H9 (cell line): ENCODE results near the gene PLEKHM1. TPM values are rescaled to one million over a fixed set of nuclear protein-coding genes. Genes with fewer than 3 reads are reported as not detected.
"Not testable (repeated sequence)": the region's sequence is repeated elsewhere in the genome, so short reads cannot be mapped to it uniquely, and the experiment has no call there.

ENCODE experiments used
- DNase-seq: peaks from one replicate; pipeline ENCODE4 v3.0.0-alpha.2; 2017
- H2AFZ ChIP-seq: one replicate; pipeline ENCODE4 v1.6.1; 2013; ENCODE audit warnings: mild to moderate bottlenecking, low read length, control low read depth, moderate library complexity
- H2AK5ac ChIP-seq: 2 replicates; pipeline ENCODE4 v1.6.1; 2013; ENCODE audit warnings: low read length, control low read depth, mixed read lengths; ENCODE audit not compliant: insufficient read length
- H2BK120ac ChIP-seq: one replicate; pipeline ENCODE4 v1.6.1; 2013; ENCODE audit warnings: low read depth, mild to moderate bottlenecking, low read length, control low read depth, inconsistent platforms; ENCODE audit not compliant: poor library complexity, severe bottlenecking
- H2BK12ac ChIP-seq: 2 replicates; pipeline ENCODE4 v1.6.1; 2013; ENCODE audit warnings: low read length, control low read depth, mixed read lengths, low read depth; ENCODE audit not compliant: insufficient read length
- H2BK15ac ChIP-seq: 2 replicates; pipeline ENCODE4 v1.6.1; 2013; ENCODE audit warnings: low read depth, low read length, control low read depth
- H2BK20ac ChIP-seq: one replicate; pipeline ENCODE4 v1.6.1; 2013; ENCODE audit warnings: low read depth, mild to moderate bottlenecking, low read length, control low read depth, inconsistent platforms; ENCODE audit not compliant: poor library complexity, severe bottlenecking
- H2BK5ac ChIP-seq: 2 replicates; pipeline ENCODE4 v1.6.1; 2013; ENCODE audit warnings: low read length, control low read depth, mixed read lengths; ENCODE audit not compliant: insufficient read length
- H3K14ac ChIP-seq: 2 replicates; pipeline ENCODE4 v1.6.1; 2013; ENCODE audit warnings: low read length, control low read depth; ENCODE audit not compliant: insufficient read depth
- H3K18ac ChIP-seq: 2 replicates; pipeline ENCODE4 v1.6.1; 2013; ENCODE audit warnings: low read depth, mild to moderate bottlenecking, mixed read lengths, low read length, control low read depth; ENCODE audit not compliant: insufficient read length
- H3K23ac ChIP-seq: 2 replicates; pipeline ENCODE4 v1.6.1; 2013; ENCODE audit warnings: low read length, control low read depth, mixed read lengths, low read depth; ENCODE audit not compliant: insufficient read length
- H3K23me2 ChIP-seq: 2 replicates; pipeline ENCODE4 v1.6.1; 2013; ENCODE audit warnings: low read depth, mild to moderate bottlenecking, mixed read lengths, low read length, control low read depth; ENCODE audit not compliant: insufficient read length, poor library complexity, severe bottlenecking
- H3K27ac ChIP-seq: 2 replicates; pipeline ENCODE4 v1.5.1; 2013; ENCODE audit warnings: low read length, control low read depth, mixed read lengths, low read depth; ENCODE audit not compliant: insufficient read length
- H3K27me3 ChIP-seq: 2 replicates; pipeline ENCODE4 v1.6.1; 2013; ENCODE audit warnings: low read length, control low read depth, inconsistent platforms; ENCODE audit not compliant: insufficient read depth
- H3K4ac ChIP-seq: 2 replicates; pipeline ENCODE4 v1.6.1; 2013; ENCODE audit warnings: low read depth, mild to moderate bottlenecking, control low read depth, inconsistent platforms, low read length, moderate library complexity
- H3K4me1 ChIP-seq: 2 replicates; pipeline ENCODE4 v1.6.1; 2013; ENCODE audit warnings: low read length, control low read depth, inconsistent platforms; ENCODE audit not compliant: insufficient read depth
- H3K4me2 ChIP-seq: 2 replicates; pipeline ENCODE4 v1.6.1; 2013; ENCODE audit warnings: low read length, control low read depth, mixed read lengths; ENCODE audit not compliant: insufficient read length, insufficient read depth
- H3K56ac ChIP-seq: 2 replicates; pipeline ENCODE4 v1.6.1; 2013; ENCODE audit warnings: low read depth, mild to moderate bottlenecking, mixed read lengths, low read length, control low read depth; ENCODE audit not compliant: insufficient read length
- H3K79me1 ChIP-seq: 2 replicates; pipeline ENCODE4 v1.6.1; 2013; ENCODE audit warnings: low read depth, mild to moderate bottlenecking, moderate library complexity, low read length, control low read depth, inconsistent platforms; ENCODE audit not compliant: insufficient read depth, poor library complexity, severe bottlenecking
- H3K79me2 ChIP-seq: 2 replicates; pipeline ENCODE4 v1.6.1; 2013; ENCODE audit warnings: low read length, control low read depth, inconsistent platforms; ENCODE audit not compliant: insufficient read depth
- H3K9ac ChIP-seq: 2 replicates; pipeline ENCODE4 v1.6.1; 2013; ENCODE audit warnings: low read length, control low read depth, mixed read lengths; ENCODE audit not compliant: insufficient read length; ENCODE audit errors: extremely low read depth
- H3K9me3 ChIP-seq: one replicate; pipeline ENCODE4 v1.6.1; 2013; ENCODE audit warnings: low read depth, low read length, inconsistent platforms; ENCODE audit not compliant: control insufficient read depth
- H3T11ph ChIP-seq: one replicate; pipeline ENCODE4 v1.6.1; 2013; ENCODE audit warnings: mild to moderate bottlenecking, low read length, control low read depth, inconsistent platforms
- H4K20me1 ChIP-seq: one replicate; pipeline ENCODE4 v1.6.1; 2013; ENCODE audit not compliant: control insufficient read depth, insufficient read length, insufficient read depth
- H4K5ac ChIP-seq: 2 replicates; pipeline ENCODE4 v1.6.1; 2013; ENCODE audit warnings: low read depth, mild to moderate bottlenecking, mixed read lengths, low read length, control low read depth; ENCODE audit not compliant: insufficient read length
- H4K8ac ChIP-seq: replicated peaks from 2 replicates; pipeline ENCODE4 v1.6.1; 2013; ENCODE audit warnings: low read length, control low read depth, mixed read lengths, low read depth; ENCODE audit not compliant: insufficient read length
- H4K91ac ChIP-seq: 2 replicates; pipeline ENCODE4 v1.6.1; 2013; ENCODE audit warnings: low read depth, mild to moderate bottlenecking, moderate library complexity, mixed read lengths, low read length, control low read depth; ENCODE audit not compliant: insufficient read length
- H3K27ac Mint-ChIP-seq, 3 experiments: 2 replicates in 2 of 3; 3 replicates in 1 of 3; pipeline ENCODE4 v1.8.0; 2020 to 2021; ENCODE audit warnings: mixed read lengths in 3 of 3, mild to moderate bottlenecking in 1 of 3, moderate library complexity in 1 of 3
- H3K27me3 Mint-ChIP-seq: 2 replicates; pipeline ENCODE4 v1.8.0; 2021; ENCODE audit warnings: low read depth, mild to moderate bottlenecking, moderate library complexity, mixed read lengths
- H3K36me3 Mint-ChIP-seq, 3 experiments: 2 replicates in 2 of 3; 3 replicates in 1 of 3; pipeline ENCODE4 v1.8.0; 2020 to 2021; ENCODE audit warnings: low read depth in 3 of 3, mixed read lengths in 3 of 3; ENCODE audit not compliant: insufficient read depth in 1 of 3
- H3K4me1 Mint-ChIP-seq, 2 experiments: 2 replicates each; pipeline ENCODE4 v1.8.0; 2020; ENCODE audit warnings: mixed read lengths in 2 of 2
- H3K4me3 Mint-ChIP-seq, 2 experiments: 2 replicates in 1 of 2; 3 replicates in 1 of 2; pipeline ENCODE4 v1.8.0; 2020 to 2021; ENCODE audit warnings: mild to moderate bottlenecking in 2 of 2, mixed read lengths in 2 of 2, moderate library complexity in 1 of 2
- H3K9me3 Mint-ChIP-seq, 2 experiments: 2 replicates in 1 of 2; 3 replicates in 1 of 2; pipeline ENCODE4 v1.8.0; 2020; ENCODE audit warnings: mild to moderate bottlenecking in 2 of 2, mixed read lengths in 2 of 2, moderate library complexity in 1 of 2
- WGBS: extraction: QIAGEN DNeasy Blood & Tissue Kit; methylation state at CpG from one replicate; pipeline ENCODE4 v1.1.7; 2013; ENCODE audit warnings: missing lambda C conversion rate, low lambda C conversion rate, mixed read lengths; ENCODE audit not compliant: insufficient read length; ENCODE audit errors: extremely low coverage; 5-methylcytosine and 5-hydroxymethylcytosine counted together
- total RNA-seq: library from RNA; stranded (reverse); gene quantifications from 2 replicates; pipeline ENCODE4 v1.2.1, GENCODE V29; 2021

Gene PLEKHM1
- total RNA-seq, 1 experiment from 2014 or later: 20.7 TPM

DNA sequence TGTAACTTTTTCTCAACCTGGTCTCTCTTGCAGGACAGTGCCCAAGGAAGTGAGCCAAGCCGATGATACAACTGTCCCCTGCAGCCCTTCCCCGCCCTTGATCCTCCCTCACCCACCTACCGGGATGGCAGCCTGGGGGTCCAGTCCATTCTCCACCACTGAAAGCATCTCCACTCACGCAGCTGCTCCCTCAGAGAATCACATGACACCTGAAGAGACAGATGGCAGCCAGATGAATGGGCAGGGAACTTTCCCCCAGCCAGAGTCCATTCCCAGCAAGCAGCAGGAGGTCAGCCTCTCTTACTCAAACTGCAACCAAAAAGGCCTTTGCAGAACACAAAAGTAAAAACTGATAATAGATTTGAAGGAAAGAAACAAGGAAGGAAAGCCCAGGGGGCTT lies 8.2 kb downstream of the PLEKHM1 start:
- H3K27me3 ChIP-seq, H2AFZ ChIP-seq, H3K9ac ChIP-seq, H2BK20ac ChIP-seq, H3K27me3 Mint-ChIP-seq, H3K14ac ChIP-seq, H3K36me3 Mint-ChIP-seq, H2AK5ac ChIP-seq, H3K79me2 ChIP-seq, H3K56ac ChIP-seq, H2BK120ac ChIP-seq, H4K20me1 ChIP-seq, H3T11ph ChIP-seq, H3K18ac ChIP-seq, DNase-seq, H4K8ac ChIP-seq, H3K23ac ChIP-seq, H3K27ac ChIP-seq, H3K23me2 ChIP-seq, H3K27ac Mint-ChIP-seq, H3K9me3 Mint-ChIP-seq, H3K79me1 ChIP-seq, H3K4me3 Mint-ChIP-seq, H3K4me1 Mint-ChIP-seq, H3K9me3 ChIP-seq, H3K4me2 ChIP-seq, H2BK15ac ChIP-seq, H3K4me1 ChIP-seq, H4K5ac ChIP-seq, H2BK12ac ChIP-seq, H3K4ac ChIP-seq, H2BK5ac ChIP-seq, H4K91ac ChIP-seq: not testable (repeated sequence)
- WGBS: no CpG with 5 or more reads among the region's 4 CpGs

DNA sequence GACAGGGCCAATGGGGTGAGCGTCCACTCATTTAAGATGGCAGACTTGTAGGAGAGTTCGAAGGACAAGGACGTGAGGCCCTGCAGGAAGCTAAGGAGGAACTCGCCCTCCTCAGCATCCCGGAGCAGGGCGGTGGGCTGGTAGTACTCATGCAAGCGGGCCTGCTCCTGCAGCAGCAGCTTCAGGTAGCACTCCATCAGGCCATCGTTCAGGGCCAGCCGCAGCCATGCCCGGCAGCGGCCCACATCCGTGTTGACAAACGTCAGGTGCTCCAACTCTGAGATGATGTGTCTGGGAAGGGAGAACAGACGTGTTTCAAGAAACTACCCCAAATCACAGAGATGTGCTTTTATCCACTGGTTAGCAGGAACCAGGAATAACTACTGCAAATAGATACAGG lies 15.1 kb downstream of the PLEKHM1 start:
- no CpG with 5 or more reads among the region's 14 CpGs for WGBS
- H3K4me3 Mint-ChIP-seq: not testable (repeated sequence)

More for the DNA sequence above, 15.1 kb downstream of the PLEKHM1 start:
- not testable (repeated sequence) for H4K5ac ChIP-seq, H3K27ac ChIP-seq, H3K9me3 Mint-ChIP-seq, H2AK5ac ChIP-seq, H2BK120ac ChIP-seq, H2BK20ac ChIP-seq, H3K4ac ChIP-seq, DNase-seq, H3K4me1 Mint-ChIP-seq, H3K4me1 ChIP-seq, H4K8ac ChIP-seq, H3K4me2 ChIP-seq, H3K27ac Mint-ChIP-seq, H3T11ph ChIP-seq, H3K56ac ChIP-seq, H3K27me3 ChIP-seq, H3K9ac ChIP-seq, H2BK15ac ChIP-seq, H2BK5ac ChIP-seq, H3K79me2 ChIP-seq, H3K9me3 ChIP-seq, H3K14ac ChIP-seq, H3K27me3 Mint-ChIP-seq, H4K20me1 ChIP-seq, H4K91ac ChIP-seq, H3K18ac ChIP-seq, H3K23ac ChIP-seq, H3K79me1 ChIP-seq, H2AFZ ChIP-seq, H3K23me2 ChIP-seq, H2BK12ac ChIP-seq
- H3K36me3 Mint-ChIP-seq: peaks cover 2 to 21% (median 7%) of the 10 kb centered on the region in 3 experiments; a peak in 3 of 7 replicates
